ENCODE data around the gene CRY2. TPM values are rescaled to one million over a fixed set of nuclear protein-coding genes. Genes with fewer than 3 reads are reported as not detected.
A peak's percentile ranks its signal among the peaks of the same experiment; 100 is the strongest.
"Not testable (repeated sequence)": the region's sequence is repeated elsewhere in the genome, so short reads cannot be mapped to it uniquely, and the experiment has no call there.

The CRY2 gene
- total RNA-seq, 1 donor from 2014 or later, result 44.0 TPM

GRCh38 chr11:45905095-45905494 is 57.8 kb downstream of the CRY2 start:
- Mint-ChIP-seq H3K27me3 (ENCODE audit: unreplicated experiment) (peaks cover 28% of the 10 kb centered on the region), H3K4me3 (ENCODE audit: unreplicated experiment) (no peak overlapping the region), H3K9me3 (ENCODE audit: unreplicated experiment) (peaks cover 12% of the 10 kb centered on the region), H3K27ac (ENCODE audit: unreplicated experiment) (no peak overlapping the region), H3K36me3 (ENCODE audit: unreplicated experiment) (peaks cover 5% of the 10 kb centered on the region), H3K4me1 (ENCODE audit: low read depth, unreplicated experiment) (peaks cover 21% of the 10 kb centered on the region)
- DNase-seq, result no peak
- TF ChIP-seq CTCF (IDR thresholded peaks at IDR 0.05; ENCODE audit: partially characterized antibody, unreplicated experiment), result no peak

- Mint-ChIP-seq H3K27me3 (ENCODE audit: unreplicated experiment) (peaks cover 26% of the 10 kb centered on the region), H3K9me3 (ENCODE audit: unreplicated experiment) (peaks cover 12% of the 10 kb centered on the region), H3K4me1 (ENCODE audit: low read depth, unreplicated experiment) (peaks cover 19% of the 10 kb centered on the region)
- not testable (repeated sequence) for H3K27ac Mint-ChIP-seq (ENCODE audit: unreplicated experiment); H3K4me3 Mint-ChIP-seq (ENCODE audit: unreplicated experiment); DNase-seq; H3K36me3 Mint-ChIP-seq (ENCODE audit: unreplicated experiment)
Measured at GRCh38 chr11:45905576-45905975, 58.3 kb downstream of the CRY2 start.

DNA sequence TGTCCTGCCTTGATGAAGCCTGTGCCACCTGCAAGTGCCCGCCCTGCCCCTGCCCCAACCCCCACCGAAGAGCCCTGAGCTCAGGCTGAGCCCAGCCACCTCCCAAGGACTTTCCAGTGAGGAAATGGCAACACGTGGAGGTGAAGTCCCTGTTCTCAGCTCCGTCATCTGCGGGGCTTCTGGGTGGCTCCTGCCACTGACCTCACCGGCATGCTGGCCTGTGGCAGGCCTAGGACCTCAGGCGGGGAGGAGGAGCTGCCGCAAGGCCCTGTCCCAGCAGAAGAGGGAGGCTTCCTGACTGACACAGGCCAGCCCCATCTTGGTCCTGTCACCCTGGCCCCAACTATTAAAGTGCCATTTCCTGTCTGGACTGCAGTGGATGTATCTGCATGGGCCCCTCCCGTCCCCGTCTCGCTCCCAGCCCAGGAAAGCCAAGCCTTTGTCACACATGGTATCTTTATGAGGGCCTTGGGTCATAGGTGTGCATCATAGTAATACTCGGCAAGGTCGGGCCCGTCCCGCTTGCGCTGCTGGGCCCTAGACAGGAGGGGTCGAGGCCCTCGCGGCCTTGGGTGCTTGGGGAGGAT is 58.9 kb downstream of the CRY2 start:
- Mint-ChIP-seq H3K4me1 (ENCODE audit: low read depth, unreplicated experiment) (peaks cover 16% of the 10 kb centered on the region), H3K27ac (ENCODE audit: unreplicated experiment) (peak overlapping the region; percentile 77), H3K27me3 (ENCODE audit: unreplicated experiment) (peaks cover 23% of the 10 kb centered on the region), H3K4me3 (ENCODE audit: unreplicated experiment) (no peak overlapping the region), H3K9me3 (ENCODE audit: unreplicated experiment) (peaks cover 12% of the 10 kb centered on the region), H3K36me3 (ENCODE audit: unreplicated experiment) (peaks cover 5% of the 10 kb centered on the region)
- DNase-seq, result no peak
- TF ChIP-seq CTCF (IDR thresholded peaks at IDR 0.05; ENCODE audit: partially characterized antibody, unreplicated experiment), result no peak

DNA sequence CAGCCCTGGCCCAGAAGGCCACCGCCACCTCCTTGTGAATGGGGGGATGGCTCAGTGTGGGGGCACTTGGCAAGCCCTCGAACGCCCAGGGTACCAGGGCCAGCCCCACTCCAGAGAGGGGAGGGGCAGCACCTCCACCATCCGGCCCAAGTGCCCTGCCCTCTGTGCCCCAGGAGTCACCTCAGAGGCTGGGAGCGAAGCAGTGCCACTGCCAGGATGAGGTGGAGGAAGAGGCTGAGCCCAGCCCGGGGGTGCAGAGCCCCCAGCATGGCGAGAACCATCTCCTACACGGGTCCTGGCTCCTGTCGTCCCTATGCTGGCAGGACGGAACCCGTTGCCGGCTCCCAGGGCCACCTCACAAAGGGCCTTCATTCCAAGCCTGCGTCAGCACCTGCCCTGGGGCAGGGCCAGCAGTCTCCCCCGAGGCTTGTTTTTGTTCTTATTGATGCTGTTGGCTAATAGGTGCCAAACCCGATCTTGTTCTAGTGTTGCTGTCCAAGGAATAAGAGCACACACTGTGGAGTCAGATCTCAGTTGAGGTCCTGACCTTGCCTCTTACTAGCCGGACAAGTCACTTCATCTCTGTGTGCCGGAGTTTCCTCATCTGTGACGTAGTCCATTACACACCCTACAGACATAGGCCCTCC is 59.8 kb downstream of the CRY2 start, which contains the start of gene FREY1:
FREY1 (minus strand) TSS at position 307 of the 647 bp plus-strand sequence; CDS start at position 281, 26 bp downstream.
- no peak for TF ChIP-seq CTCF (IDR thresholded peaks at IDR 0.05; ENCODE audit: partially characterized antibody, unreplicated experiment)

GRCh38 chr11:45907911-45908370 is 60.7 kb downstream of the CRY2 start:
- Mint-ChIP-seq H3K27ac (ENCODE audit: unreplicated experiment) (peak overlapping the region; percentile 85), H3K4me1 (ENCODE audit: low read depth, unreplicated experiment) (peaks cover 9% of the 10 kb centered on the region), H3K9me3 (ENCODE audit: unreplicated experiment) (peaks cover 12% of the 10 kb centered on the region), H3K36me3 (ENCODE audit: unreplicated experiment) (peaks cover 5% of the 10 kb centered on the region), H3K27me3 (ENCODE audit: unreplicated experiment) (peaks cover 19% of the 10 kb centered on the region), H3K4me3 (ENCODE audit: unreplicated experiment) (no peak overlapping the region)
- no peak for DNase-seq
- TF ChIP-seq CTCF (IDR thresholded peaks at IDR 0.05; ENCODE audit: partially characterized antibody, unreplicated experiment), result no peak

More for the DNA sequence above, 59.8 kb downstream of the CRY2 start, which contains the start of gene FREY1:
- Mint-ChIP-seq H3K4me1 (ENCODE audit: low read depth, unreplicated experiment) (peaks cover 9% of the 10 kb centered on the region), H3K27ac (ENCODE audit: unreplicated experiment) (peak within 1 kb of the TSS; percentile 77), H3K4me3 (ENCODE audit: unreplicated experiment) (peak within 1 kb of the TSS; percentile 12), H3K27me3 (ENCODE audit: unreplicated experiment) (peaks cover 20% of the 10 kb centered on the region), H3K9me3 (ENCODE audit: unreplicated experiment) (peaks cover 12% of the 10 kb centered on the region), H3K36me3 (ENCODE audit: unreplicated experiment) (peaks cover 5% of the 10 kb centered on the region)
- no peak for DNase-seq
